Common myeloid progenitor, CD34-positive (primary cell): Measurements from ENCODE around the gene OR14K1.

Source experiments
- CTCF ChIA-PET: fragments of 350-600 bp; sonication (Branson Sonifier 250); formaldehyde crosslinking; loops from one replicate; lab custom pipeline; 2021; ENCODE audit warnings: antibody characterized with exemption; lab: Charles Lee
- POLR2A ChIA-PET: fragments of 350-600 bp; sonication (Branson Sonifier 250); formaldehyde crosslinking; loops from one replicate; lab custom pipeline; 2021; ENCODE audit warnings: antibody characterized with exemption; lab: Charles Lee
- DNase-seq, 3 donors: peaks; one replicate each; pipeline versions ENCODE4 v3.0.0 to v3.0.0-alpha.2; 2013
- H3K27ac ChIP-seq, 2 experiments: 1 replicate in 1 of 2; 2 replicates in 1 of 2; pipeline ENCODE4 v1.7.0; 2013; ENCODE audit warnings: inconsistent platforms in 2 of 2, low read length in 2 of 2, mild to moderate bottlenecking in 2 of 2, low read depth in 1 of 2, moderate library complexity in 1 of 2; ENCODE audit not compliant: severe bottlenecking in 2 of 2, insufficient read depth in 1 of 2, poor library complexity in 1 of 2
- H3K27me3 ChIP-seq, 5 experiments: replicated peaks in 2 of 5; 1 replicate in 3 of 5; 2 replicates in 2 of 5; pipeline versions ENCODE4 v1.6.1 to v1.7.0; 2013; ENCODE audit warnings: low read length in 4 of 5, mild to moderate bottlenecking in 2 of 5, moderate library complexity in 2 of 5, inconsistent platforms in 1 of 5; ENCODE audit not compliant: insufficient read depth in 5 of 5, control insufficient read depth in 4 of 5
- H3K36me3 ChIP-seq, 4 experiments: 1 replicate in 2 of 4; 2 replicates in 2 of 4; pipeline versions ENCODE4 v1.6.1 to v1.7.0; 2013; ENCODE audit warnings: low read length in 3 of 4, control low read depth in 1 of 4, mild to moderate bottlenecking in 1 of 4; ENCODE audit not compliant: control insufficient read depth in 4 of 4, insufficient read depth in 4 of 4
- H3K4me1 ChIP-seq, 4 experiments: 1 replicate in 3 of 4; 2 replicates in 1 of 4; pipeline versions ENCODE4 v1.6.1 to v1.7.1; 2013; ENCODE audit warnings: low read length in 3 of 4, mild to moderate bottlenecking in 3 of 4, control low read depth in 1 of 4, inconsistent platforms in 1 of 4, moderate library complexity in 1 of 4; ENCODE audit not compliant: control insufficient read depth in 4 of 4, insufficient read depth in 4 of 4; ENCODE audit errors: control extremely low read depth in 1 of 4
- H3K4me3 ChIP-seq, 7 experiments: 1 replicate in 4 of 7; 2 replicates in 3 of 7; pipeline versions ENCODE4 v1.5.1 to v1.7.0; 2013; ENCODE audit warnings: mild to moderate bottlenecking in 7 of 7, low read length in 6 of 7, moderate library complexity in 6 of 7, inconsistent platforms in 2 of 7, low read depth in 2 of 7, control low read depth in 1 of 7; ENCODE audit not compliant: insufficient read depth in 4 of 7, control insufficient read depth in 1 of 7; ENCODE audit errors: extremely low read depth in 1 of 7
- H3K9me3 ChIP-seq, 5 experiments: 1 replicate in 4 of 5; 2 replicates in 1 of 5; pipeline versions ENCODE4 v1.6.1 to v1.7.1; 2013; ENCODE audit warnings: low read length in 4 of 5, mild to moderate bottlenecking in 2 of 5, inconsistent platforms in 1 of 5, low read depth in 1 of 5, moderate library complexity in 1 of 5; ENCODE audit not compliant: control insufficient read depth in 4 of 5, insufficient read depth in 2 of 5; ENCODE audit errors: control extremely low read depth in 1 of 5
- WGBS: methylation state at CpG from one replicate; pipeline ENCODE4 v1.1.5; 2013; ENCODE audit not compliant: insufficient coverage; 5-methylcytosine and 5-hydroxymethylcytosine counted together

The OR14K1 gene

GRCh38 chr1:247760456-247760855 is 22.0 kb downstream of the OR14K1 start, which contains the start of gene OR1C1:
Gene OR1C1, minus strand, starts transcription at chr1:247760556. Its CDS starts 2,150 bp downstream, at chr1:247758406.
- Histone ChIP-seq H3K4me3 (no peak within 1 kb of the TSS), H3K36me3 (no peaks in the 10 kb centered on the region), H3K27ac (no peak within 1 kb of the TSS), H3K9me3 (peaks cover 0 to under 1% (median 0%) of the 10 kb centered on the region in 5 experiments), H3K4me1 (no peaks in the 10 kb centered on the region), H3K27me3 (no peaks in the 10 kb centered on the region)
- ChIA-PET CTCF (no interaction called here), POLR2A (no interaction called here)
- no peak for DNase-seq
- WGBS: no CpG with 5 or more reads among the region's 3 CpGs

GRCh38 chr1:247769603-247770002 is 31.2 kb downstream of the OR14K1 start:
- Histone ChIP-seq H3K4me1 (no peaks in the 10 kb centered on the region), H3K9me3 (no peaks in the 10 kb centered on the region), H3K27me3 (no peaks in the 10 kb centered on the region), H3K36me3 (no peaks in the 10 kb centered on the region), H3K4me3 (no peak overlapping the region), H3K27ac (no peak overlapping the region)
- DNase-seq: no peak
- ChIA-PET POLR2A (no interaction called here), CTCF (no interaction called here)
